GM21423 (cell line): Measurements from ENCODE around the gene TCFL5.
A peak's percentile ranks its signal among the peaks of the same experiment; 100 is the strongest.

ENCODE experiments used
- ATAC-seq: cut with Tn5 transposase; IDR thresholded peaks from one replicate; pipeline ENCODE4 v1.9.1; 2021; ENCODE audit warnings: mild to moderate bottlenecking, moderate library complexity; ENCODE audit not compliant: unreplicated experiment

Gene TCFL5

GRCh38 chr20:62824476-62825332, 36.9 kb downstream of the TCFL5 start:
- no peak for ATAC-seq

DNA sequence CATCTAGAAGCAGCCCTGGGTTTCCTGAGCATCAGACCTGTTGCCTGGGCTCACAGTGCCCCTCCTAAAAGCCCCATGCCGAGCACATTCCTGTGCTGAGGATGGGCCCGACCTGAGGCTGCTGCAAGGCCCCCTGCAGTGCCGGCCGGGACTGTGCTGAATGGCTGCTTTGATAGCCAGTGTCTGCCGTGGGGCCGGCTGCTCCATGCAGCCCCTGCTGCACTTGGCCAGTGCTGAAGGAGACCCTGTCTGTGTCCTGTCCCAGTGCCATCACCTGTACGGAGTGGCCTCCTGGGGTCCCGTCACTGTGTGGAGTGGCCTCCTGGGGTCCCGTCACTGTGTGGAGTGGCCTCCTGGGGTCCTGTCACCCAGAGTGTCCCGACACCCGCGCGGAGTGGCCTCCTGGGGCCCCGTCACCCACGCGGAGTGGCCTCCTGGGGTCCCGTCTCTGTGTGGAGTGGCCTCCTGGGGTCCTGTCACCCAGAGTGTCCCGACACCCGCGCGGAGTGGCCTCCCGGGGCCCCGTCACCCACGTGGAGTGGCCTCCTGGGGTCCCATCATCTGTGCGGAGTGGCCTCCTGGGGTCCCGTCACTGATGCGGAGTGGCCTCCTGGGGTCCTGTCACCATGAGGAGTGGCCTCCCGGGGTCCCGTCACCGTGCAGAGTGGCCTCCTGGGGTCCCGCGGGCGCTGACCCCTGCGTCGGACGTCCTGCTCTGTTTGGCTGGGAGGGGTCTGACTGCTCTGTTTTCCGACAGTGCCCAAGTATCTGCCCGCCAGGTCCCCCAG, 37.7 kb downstream of the TCFL5 start:
- no peak for ATAC-seq

GRCh38 chr20:62822788-62823651, 38.6 kb downstream of the TCFL5 start:
- peak; percentile 43 for ATAC-seq

- ATAC-seq = no peak
Measured at GRCh38 chr20:62822239-62822787, 39.3 kb downstream of the TCFL5 start.

DNA sequence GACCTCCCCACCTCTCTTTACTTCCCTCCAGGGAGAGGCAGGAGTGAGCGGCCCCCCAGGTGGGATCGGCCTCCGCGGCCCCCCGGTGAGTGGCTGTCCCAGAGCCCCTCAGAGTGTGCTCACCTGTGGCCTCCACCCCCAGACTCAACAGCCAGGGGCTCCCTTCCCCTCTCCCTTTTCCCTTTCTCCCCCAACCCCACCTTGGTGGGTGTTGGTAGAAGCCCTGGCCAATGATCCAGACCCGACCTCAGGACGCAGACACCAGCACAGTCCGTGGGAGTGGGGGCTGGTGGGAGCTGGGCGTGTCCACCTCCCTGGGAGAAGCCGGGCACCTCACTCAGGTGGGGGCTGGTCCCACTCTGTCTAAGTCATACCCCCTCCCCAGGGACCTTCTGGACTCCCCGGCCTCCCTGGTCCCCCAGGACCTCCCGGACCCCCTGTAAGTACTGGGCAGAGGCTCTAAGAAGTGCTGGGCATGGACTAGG, 39.9 kb downstream of the TCFL5 start:
- ATAC-seq = no peak

DNA sequence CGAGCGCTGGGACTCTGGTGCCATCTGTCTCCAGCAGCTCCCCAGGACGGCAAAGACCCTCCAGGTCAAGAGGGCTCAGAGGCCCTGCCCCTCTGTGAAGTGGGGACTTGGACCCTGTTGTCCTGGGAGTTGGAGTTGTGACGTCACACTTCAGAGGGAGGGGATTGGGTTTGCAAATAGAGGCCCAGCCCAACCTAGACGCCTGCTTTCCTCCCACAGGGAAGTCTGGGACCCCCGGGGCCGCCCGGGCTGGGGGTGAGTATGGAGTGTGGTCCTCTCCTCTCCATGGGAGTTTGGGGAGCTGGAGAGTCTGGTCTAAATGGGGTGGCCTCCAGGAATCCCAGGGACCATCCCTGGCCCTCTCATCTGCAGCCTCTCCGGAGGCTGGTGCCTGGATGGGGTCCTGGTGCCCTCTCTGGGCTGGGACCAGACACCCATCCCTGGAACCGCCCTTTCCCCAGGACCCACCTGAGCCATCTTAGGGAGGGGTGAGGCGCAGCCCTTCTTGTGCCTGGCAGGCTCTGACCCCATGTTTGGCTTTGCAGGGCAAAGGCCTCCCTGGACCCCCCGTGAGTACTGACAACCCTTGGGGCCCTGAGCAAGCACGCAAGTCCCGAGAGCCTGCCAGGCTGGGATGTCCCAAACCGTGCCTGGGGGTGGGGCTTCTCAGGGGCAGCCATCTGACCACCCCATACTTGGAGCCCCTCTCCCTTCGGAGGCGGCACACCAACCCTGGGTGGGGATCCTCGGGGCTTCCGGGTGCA, 40.5 kb downstream of the TCFL5 start:
- ATAC-seq = no peak

DNA sequence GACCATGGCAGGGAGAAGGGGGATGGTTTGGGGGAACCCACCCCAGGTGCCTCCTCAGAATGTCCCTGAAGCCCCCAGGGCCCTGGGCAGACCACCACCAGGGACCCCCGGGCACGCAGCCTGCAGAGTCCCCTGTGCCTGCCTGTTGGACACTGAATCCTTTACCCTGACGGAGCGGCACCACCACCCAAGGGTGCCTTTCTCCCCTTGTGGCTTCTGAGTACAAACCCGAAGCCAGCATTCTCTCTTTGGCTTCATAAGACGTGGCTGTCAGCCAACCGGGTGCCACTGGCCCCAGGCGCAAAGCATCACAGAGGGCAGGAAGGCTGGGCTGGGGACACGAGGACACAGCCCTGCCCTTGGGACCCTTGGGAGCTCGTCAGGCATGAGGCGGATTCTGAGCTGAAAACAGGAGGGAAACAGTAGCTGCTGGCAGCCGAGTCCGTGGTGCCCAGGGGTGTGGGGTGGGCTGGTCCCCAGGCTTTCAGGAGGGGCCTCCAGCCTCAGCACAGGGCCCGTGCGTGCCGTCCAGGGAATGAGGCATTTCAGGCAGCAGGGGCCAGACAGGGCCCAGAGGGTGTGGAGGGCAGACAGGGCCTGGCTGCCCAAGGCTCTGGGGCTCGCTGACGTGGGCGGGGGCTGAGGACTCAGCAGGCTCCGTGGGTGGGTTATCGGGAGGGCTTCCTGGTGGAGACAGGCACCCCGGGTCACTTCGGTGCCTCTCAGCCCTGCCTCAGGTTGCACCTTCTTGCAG, 41.2 kb downstream of the TCFL5 start:
- ATAC-seq = no peak

- no peak for ATAC-seq
Measured at GRCh38 chr20:62819494-62820174, 42.0 kb downstream of the TCFL5 start.

- ATAC-seq = no peak
Measured at GRCh38 chr20:62818592-62819493, 42.8 kb downstream of the TCFL5 start.

GRCh38 chr20:62817975-62818591, 43.5 kb downstream of the TCFL5 start:
- ATAC-seq = no peak

DNA sequence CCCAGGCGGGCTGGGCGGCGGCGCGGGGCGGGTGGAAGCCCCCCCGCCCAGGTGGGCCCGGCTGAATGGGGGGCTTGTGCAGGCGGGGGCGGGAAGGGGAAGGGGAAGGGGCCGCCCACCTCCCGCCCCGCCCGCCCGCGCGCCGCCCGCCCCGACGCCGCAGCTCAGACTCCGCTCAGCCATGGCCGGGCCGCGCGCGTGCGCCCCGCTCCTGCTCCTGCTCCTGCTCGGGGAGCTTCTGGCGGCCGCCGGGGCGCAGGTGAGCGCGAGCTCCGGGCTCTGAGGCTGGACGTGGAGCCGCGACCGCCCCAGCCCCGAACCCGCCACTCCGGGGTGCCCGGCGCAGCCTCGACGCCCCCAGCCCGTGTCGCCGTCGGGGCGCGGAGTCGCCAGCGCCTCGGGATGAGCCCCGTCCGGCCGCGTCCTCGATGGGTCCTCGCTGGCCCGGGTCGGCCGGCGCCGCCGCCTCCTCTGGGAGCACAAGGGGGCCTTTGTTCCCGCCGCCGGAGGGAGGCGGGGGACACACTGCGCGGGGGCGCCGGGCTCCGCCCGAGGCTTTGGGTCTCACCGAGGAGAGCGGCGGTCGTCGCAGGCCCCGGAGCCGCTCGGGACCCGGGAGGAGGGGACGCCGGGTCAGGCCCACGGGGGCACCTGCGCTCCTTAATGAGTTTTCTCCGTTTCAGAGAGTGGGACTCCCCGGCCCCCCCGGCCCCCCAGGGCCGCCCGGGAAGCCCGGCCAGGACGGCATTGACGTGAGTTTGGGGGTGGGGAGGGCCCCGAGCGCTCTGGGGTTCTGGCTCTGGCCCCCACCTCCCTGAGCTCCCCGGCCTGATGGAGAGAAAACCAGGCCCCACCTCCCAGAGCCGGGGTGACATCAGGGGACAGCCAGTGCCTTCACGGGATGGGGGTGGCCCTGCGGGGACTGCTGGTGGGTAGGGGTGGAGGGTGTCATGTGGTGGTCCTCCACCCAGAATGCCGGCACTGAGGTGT, 44.4 kb downstream of the TCFL5 start, which contains the start of gene COL9A3:
COL9A3 (plus strand) TSS at position 167 of the 990 bp plus-strand sequence; CDS start at position 182, 15 bp downstream.
- no peak for ATAC-seq

- ATAC-seq = no peak
Measured at GRCh38 chr20:62816031-62816883, 45.4 kb downstream of the TCFL5 start.

DNA sequence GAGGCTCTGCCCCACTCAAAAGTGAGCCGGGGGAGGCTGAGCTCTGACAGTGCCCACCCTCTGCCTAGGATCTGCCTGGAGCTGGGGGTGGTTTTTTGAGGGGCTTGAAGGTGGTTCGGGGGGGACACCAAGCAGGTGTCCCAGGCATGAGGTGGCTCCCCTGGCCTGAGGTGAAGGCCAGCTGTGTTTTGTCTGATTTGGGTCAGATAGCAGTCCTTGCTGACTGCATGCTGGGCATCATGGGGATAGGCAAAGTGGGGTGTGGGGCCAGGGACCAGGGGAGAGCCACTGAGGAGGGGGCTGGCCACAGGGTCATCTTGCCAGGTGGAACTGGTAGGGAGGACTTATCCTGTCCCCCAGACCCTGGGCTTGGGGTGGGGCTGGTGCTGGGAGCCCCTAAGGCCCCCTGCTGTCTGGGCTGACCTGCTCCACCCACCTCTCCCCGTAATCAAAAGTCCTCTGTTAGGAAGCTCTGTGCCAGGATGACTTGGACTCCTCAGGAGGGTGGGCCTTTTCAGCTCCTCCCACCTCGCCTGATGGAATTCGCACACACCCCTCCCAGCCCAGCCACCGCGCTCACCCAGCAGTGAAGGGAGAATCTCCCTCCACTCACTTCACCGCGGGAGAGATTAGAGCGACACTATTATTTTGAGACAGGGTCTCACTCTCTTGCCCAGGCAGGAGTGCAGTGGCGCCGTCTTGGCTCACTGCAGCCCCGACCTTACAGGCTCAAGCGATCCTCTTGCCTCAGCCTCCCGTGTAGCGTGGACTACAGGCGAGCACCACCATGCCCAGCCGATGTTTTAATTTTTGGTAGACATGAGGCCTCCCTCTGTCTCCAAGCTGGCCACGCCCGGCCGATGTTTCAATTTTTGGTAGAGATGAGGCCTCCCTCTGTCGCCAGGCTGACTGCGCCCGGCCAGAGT, 46.3 kb downstream of the TCFL5 start:
- no peak for ATAC-seq

- no peak for ATAC-seq
Measured at GRCh38 chr20:62814709-62815065, 46.9 kb downstream of the TCFL5 start.
